Smooth muscle cell (in vitro differentiated cells): Measurements from ENCODE around the gene GATA5. TPM values are rescaled to one million over a fixed set of nuclear protein-coding genes. Genes with fewer than 3 reads are reported as not detected.

ENCODE experiments used
- DNase-seq: peaks from one replicate; lab custom pipeline; 2025; ENCODE audit not compliant: unreplicated experiment; lab: John Stamatoyannopoulos, UW
- H2AFZ ChIP-seq: fragments of 200-600 bp; sonication (generic); 2 replicates; pipeline ENCODE4 v1.6.0; 2016; ENCODE audit warnings: antibody characterized with exemption, low read depth, mild to moderate bottlenecking
- H3F3A ChIP-seq: fragments of 200-600 bp; sonication (generic); 2 replicates; pipeline ENCODE4 v1.6.0; 2017; ENCODE audit warnings: antibody characterized with exemption, low read depth
- H3K27ac ChIP-seq: fragments of 200-600 bp; sonication (generic); 2 replicates; pipeline ENCODE4 v1.5.1; 2016; ENCODE audit warnings: low read depth, mild to moderate bottlenecking
- H3K27me3 ChIP-seq: fragments of 200-600 bp; sonication (generic); 2 replicates; pipeline ENCODE4 v1.6.1; 2016; ENCODE audit warnings: low read depth, mild to moderate bottlenecking
- H3K36me3 ChIP-seq: fragments of 200-600 bp; sonication (generic); 2 replicates; pipeline ENCODE4 v1.5.1; 2016; ENCODE audit warnings: low read depth
- H3K4me1 ChIP-seq: fragments of 200-600 bp; sonication (generic); 2 replicates; pipeline ENCODE4 v1.5.1; 2016; ENCODE audit warnings: low read depth
- H3K4me2 ChIP-seq: fragments of 200-600 bp; sonication (generic); 2 replicates; pipeline ENCODE4 v1.6.0; 2016; ENCODE audit warnings: mild to moderate bottlenecking
- H3K4me3 ChIP-seq: fragments of 200-600 bp; sonication (generic); 2 replicates; pipeline ENCODE4 v1.5.1; 2016; ENCODE audit warnings: mild to moderate bottlenecking
- H3K79me2 ChIP-seq: fragments of 200-600 bp; sonication (generic); 2 replicates; pipeline ENCODE4 v1.6.0; 2016; ENCODE audit warnings: low read depth, mild to moderate bottlenecking
- H3K9ac ChIP-seq: fragments of 200-600 bp; sonication (generic); 2 replicates; pipeline ENCODE4 v1.6.0; 2016; ENCODE audit warnings: low read depth
- H3K9me3 ChIP-seq: fragments of 200-600 bp; sonication (generic); replicated peaks from 2 replicates; pipeline ENCODE4 v1.5.1; 2016; ENCODE audit warnings: low read depth
- H4K20me1 ChIP-seq: fragments of 200-600 bp; sonication (generic); 2 replicates; pipeline ENCODE4 v1.6.0; 2016; ENCODE audit warnings: low read depth
- WGBS: methylation state at CpG from one replicate; pipeline ENCODE4 v1.1.7; 2016; ENCODE audit warnings: low lambda C conversion rate; 5-methylcytosine and 5-hydroxymethylcytosine counted together
- polyA plus RNA-seq: library from polyadenylated mRNA; unstranded; fragments of >200 nt; fragmentation: Nextera tagmentation; extraction: Ambion mirVana; gene quantifications from 2 replicates; pipeline ENCODE4 v1.2.1, GENCODE V29; 2016
- total RNA-seq: library from RNA; depleted of rRNA; stranded (reverse); fragments of >200 nt; gene quantifications from 2 replicates; pipeline ENCODE4 v1.2.3, GENCODE V29; 2014
- TF ChIP-seq, protein P1 (sequence below): fragments of 200-600 bp; sonication (generic); IDR thresholded peaks from 2 replicates; pipeline ENCODE4 v1.5.1; 2017; ENCODE audit warnings: borderline replicate concordance, mild to moderate bottlenecking, antibody characterized with exemption; ENCODE audit not compliant: insufficient read depth, poor library complexity, severe bottlenecking

Gene GATA5
- total and polyA plus RNA-seq, 2 experiments from 2014 or later, result 1.9 to 9.2 TPM

DNA sequence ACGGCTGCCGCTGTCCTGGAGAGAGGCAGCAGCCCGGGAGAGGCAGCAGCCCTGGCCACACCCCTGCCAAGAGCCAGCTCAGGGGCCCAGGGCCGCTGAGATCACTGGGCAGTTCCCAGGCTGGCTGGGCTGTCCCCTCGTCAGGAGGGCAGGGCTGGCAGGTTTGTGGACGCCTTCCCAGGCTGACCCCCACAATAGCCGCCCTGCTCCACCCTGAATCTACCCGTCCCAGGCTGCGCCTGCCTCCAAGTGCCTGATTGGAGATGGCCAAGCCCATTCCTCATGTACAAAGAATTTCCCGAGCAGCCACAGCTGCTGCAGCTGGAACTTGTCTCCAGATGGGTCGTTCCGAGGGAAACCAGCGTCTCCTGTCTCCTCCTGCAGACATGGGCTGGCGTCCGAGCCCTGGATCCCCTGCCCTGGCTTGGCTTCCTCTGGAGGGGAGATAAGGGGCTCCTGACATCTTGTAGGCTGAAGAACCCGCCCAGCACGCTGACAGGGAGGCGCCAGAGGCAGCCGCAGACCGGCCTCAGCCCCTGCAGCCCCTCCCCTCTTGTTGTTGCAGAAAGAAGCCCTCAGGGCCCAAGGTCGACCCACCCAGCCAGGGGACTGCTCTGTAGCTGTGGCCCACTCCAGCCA, 9.4 kb upstream of the GATA5 start:
- H3K79me2 ChIP-seq, result no peaks in the 10 kb centered on the region
- H3K4me2 ChIP-seq, result peak overlapping the region; percentile 82
- peak; percentile 40 for DNase-seq
- H3K9me3 ChIP-seq, result no peaks in the 10 kb centered on the region
- peaks cover 28% of the 10 kb centered on the region for H3F3A ChIP-seq
- H2AFZ ChIP-seq, result peak overlapping the region; percentile 16
- no peaks in the 10 kb centered on the region for H3K27me3 ChIP-seq
- H3K4me1 ChIP-seq, result peaks cover 45% of the 10 kb centered on the region
- no peaks in the 10 kb centered on the region for H4K20me1 ChIP-seq
- WGBS, result 8% methylated on average over 21 of the region's 21 CpGs
- peak overlapping the region; percentile 44 for H3K27ac ChIP-seq
- TF ChIP-seq, protein P1, sequence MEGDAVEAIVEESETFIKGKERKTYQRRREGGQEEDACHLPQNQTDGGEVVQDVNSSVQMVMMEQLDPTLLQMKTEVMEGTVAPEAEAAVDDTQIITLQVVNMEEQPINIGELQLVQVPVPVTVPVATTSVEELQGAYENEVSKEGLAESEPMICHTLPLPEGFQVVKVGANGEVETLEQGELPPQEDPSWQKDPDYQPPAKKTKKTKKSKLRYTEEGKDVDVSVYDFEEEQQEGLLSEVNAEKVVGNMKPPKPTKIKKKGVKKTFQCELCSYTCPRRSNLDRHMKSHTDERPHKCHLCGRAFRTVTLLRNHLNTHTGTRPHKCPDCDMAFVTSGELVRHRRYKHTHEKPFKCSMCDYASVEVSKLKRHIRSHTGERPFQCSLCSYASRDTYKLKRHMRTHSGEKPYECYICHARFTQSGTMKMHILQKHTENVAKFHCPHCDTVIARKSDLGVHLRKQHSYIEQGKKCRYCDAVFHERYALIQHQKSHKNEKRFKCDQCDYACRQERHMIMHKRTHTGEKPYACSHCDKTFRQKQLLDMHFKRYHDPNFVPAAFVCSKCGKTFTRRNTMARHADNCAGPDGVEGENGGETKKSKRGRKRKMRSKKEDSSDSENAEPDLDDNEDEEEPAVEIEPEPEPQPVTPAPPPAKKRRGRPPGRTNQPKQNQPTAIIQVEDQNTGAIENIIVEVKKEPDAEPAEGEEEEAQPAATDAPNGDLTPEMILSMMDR, result no peak
- peak overlapping the region; percentile 9 for H3K4me3 ChIP-seq
- H3K36me3 ChIP-seq, result no peaks in the 10 kb centered on the region
- no peak overlapping the region for H3K9ac ChIP-seq

DNA sequence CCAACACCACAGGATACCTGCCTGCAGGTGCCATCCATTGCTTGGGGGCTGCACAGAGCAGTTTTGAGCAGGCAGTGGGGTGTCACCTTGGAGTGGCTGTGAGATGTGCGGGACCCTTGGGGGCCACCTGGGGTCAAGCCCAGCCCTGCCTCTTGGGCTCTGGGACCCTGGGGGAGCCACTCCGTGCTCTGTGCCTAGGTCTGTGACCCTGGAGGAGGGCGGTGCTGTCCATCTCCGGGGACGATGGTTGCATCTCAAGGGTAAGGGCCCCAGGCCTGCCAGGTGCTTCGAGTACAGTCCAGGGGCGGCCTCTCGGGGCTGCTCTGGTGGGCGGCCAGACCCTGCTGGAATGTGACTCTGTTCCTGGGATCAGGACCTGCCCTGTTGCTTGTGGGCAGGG, 8.7 kb upstream of the GATA5 start:
- no peaks in the 10 kb centered on the region for H4K20me1 ChIP-seq
- no peaks in the 10 kb centered on the region for H3K79me2 ChIP-seq
- TF ChIP-seq, protein P1, result no peak
- H3K27ac ChIP-seq, result peak overlapping the region; percentile 44
- no peaks in the 10 kb centered on the region for H3K36me3 ChIP-seq
- DNase-seq, result no peak
- no peaks in the 10 kb centered on the region for H3K27me3 ChIP-seq
- no peak overlapping the region for H3K4me3 ChIP-seq
- H3K9me3 ChIP-seq, result no peaks in the 10 kb centered on the region
- H2AFZ ChIP-seq, result no peak overlapping the region
- H3F3A ChIP-seq, result peaks cover 28% of the 10 kb centered on the region
- peaks cover 45% of the 10 kb centered on the region for H3K4me1 ChIP-seq
- peak overlapping the region; percentile 82 for H3K4me2 ChIP-seq
- H3K9ac ChIP-seq, result no peak overlapping the region
- 86% methylated on average over 9 of the region's 9 CpGs for WGBS

DNA sequence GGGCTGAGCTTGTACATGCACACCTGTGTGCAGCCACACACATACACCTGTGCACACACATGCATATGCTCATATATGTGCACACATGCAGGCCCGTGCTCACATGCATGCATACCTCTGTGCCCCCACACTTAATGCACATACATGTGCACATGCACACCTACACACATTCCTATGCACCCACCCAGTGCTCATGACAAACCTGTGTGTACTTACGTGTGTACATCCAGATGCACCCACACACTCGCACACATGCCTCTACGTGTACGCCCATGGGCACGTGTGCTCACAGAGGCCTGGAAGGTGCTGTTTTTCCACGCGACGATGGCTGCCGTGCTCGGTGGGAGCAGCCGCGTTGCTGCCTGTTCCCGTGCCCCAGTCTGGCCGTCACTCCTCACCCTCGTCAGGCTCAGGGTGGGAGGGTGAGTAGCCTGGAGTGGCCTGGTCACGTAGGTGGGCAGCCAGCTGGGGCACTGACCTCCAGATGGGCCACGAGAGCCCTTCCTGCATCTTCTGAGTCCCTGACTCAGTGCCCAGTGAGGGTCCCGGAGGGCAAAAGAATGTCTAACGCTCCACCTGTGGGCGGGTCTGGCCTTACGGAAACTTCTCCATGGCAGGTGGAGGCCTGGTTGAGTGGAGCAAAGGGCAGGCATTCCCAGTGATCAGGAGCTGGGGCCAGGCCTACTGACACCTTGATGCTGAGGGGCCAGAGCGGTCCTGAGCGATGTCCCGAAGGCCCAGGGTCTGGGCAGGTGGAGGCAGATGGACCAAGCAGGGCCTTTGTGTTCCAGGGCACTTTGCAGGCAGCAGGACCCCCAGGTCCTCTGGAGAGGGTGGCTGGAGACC, 8.0 kb upstream of the GATA5 start:
- no peaks in the 10 kb centered on the region for H3K9me3 ChIP-seq
- H3F3A ChIP-seq, result peaks cover 27% of the 10 kb centered on the region
- H2AFZ ChIP-seq, result no peak overlapping the region
- WGBS, result 94% methylated on average over 25 of the region's 25 CpGs
- H3K36me3 ChIP-seq, result no peaks in the 10 kb centered on the region
- H3K4me1 ChIP-seq, result peaks cover 45% of the 10 kb centered on the region
- TF ChIP-seq, protein P1, result no peak
- H3K27ac ChIP-seq, result no peak overlapping the region
- H3K27me3 ChIP-seq, result no peaks in the 10 kb centered on the region
- H3K79me2 ChIP-seq, result no peaks in the 10 kb centered on the region
- no peak for DNase-seq
- H4K20me1 ChIP-seq, result no peaks in the 10 kb centered on the region
- H3K4me2 ChIP-seq, result peak overlapping the region; percentile 79
- no peak overlapping the region for H3K9ac ChIP-seq
- H3K4me3 ChIP-seq, result no peak overlapping the region
